AG20443 (cell line): ENCODE results near the gene GIMAP8.
A peak's percentile ranks its signal among the peaks of the same experiment; 100 is the strongest.
"Not testable (repeated sequence)": the region's sequence is repeated elsewhere in the genome, so short reads cannot be mapped to it uniquely, and the experiment has no call there.

ENCODE experiments used
- DNase-seq: peaks from one replicate; pipeline ENCODE4 v3.0.0; 2012; ENCODE audit warnings: low spot score, mixed read lengths

The GIMAP8 gene

GRCh38 chr7:150435390-150436073, 14.9 kb upstream of the GIMAP8 start:
- DNase-seq = no peak

GRCh38 chr7:150439967-150440366, 10.5 kb upstream of the GIMAP8 start:
- DNase-seq = no peak

DNA sequence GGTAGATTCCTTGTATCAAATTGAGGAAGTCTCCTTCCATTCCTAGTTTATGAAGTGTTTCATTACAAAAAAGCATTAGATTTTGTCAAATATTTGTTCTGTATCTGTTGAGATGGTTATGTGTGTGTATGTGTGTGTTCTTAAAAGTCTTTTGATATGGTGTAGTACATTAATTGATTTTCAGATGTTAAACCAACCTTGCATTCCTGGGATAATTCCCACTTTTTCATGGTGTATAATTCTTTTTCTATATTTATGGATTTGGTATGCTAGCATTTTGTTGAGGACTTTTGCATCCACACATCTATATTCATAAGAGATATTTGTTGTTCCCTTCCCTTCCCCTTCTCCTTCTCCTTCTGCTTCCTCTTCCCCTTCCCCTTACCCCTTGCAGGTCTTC, 8.9 kb upstream of the GIMAP8 start:
- no peak for DNase-seq

DNA sequence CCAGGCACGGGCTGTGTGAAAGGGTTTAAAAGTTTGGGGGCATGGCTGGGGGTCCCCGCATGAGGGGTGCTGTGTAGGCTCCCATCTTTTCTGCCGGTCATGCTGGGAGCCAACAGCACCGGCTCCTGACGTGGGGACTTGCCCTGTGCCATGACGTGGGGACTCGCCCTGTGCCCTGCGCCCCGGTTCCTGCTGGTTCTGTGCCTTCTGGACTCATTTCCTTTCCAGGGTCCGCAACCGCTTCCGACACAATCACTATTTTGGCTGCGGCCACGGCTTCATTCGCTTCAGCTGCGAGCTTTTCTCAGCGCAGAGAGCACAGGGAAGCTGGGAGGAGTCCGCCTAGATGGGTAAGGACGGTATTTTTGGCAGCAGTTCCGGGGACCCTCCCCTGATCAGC, 7.6 kb upstream of the GIMAP8 start:
- no peak for DNase-seq

- no peak for DNase-seq
These were observed 6.5 kb upstream of the GIMAP8 start for GRCh38 chr7:150443793-150444540.

GRCh38 chr7:150444674-150445365, 5.6 kb upstream of the GIMAP8 start:
- DNase-seq = no peak

DNA sequence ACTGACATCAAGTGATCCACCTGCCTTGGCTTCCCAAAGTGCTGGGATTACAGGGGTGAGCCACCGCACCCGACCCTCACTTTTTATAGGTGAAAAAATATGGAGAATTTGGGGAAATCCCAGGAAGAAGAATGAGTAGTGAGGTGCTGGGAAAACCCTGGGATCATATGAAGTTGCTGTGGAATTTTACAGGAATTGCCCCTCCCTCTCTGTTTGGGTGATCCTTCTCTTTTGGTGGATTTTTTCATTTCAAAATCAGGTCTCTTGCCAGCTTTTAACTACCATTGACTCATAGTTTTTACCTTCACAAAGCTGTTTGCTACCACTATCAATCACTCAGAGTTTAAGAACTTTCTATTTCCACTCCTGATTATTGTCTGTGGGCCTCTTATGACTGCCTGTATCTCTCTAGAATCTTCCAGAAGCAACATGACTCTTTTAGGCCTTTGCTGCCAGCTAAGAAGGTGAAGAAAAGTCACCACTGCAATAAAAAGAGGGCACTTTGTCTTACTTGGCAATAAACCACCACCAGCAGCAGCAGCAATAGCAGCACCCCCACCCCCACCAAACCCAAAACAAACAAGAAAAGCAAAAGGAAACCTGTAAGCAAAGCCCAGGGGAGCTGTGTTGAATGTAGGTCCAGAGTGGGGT, 4.0 kb upstream of the GIMAP8 start:
- DNase-seq = no peak

- DNase-seq = no peak
These were observed 2.3 kb upstream of the GIMAP8 start for GRCh38 chr7:150447966-150448788.

DNA sequence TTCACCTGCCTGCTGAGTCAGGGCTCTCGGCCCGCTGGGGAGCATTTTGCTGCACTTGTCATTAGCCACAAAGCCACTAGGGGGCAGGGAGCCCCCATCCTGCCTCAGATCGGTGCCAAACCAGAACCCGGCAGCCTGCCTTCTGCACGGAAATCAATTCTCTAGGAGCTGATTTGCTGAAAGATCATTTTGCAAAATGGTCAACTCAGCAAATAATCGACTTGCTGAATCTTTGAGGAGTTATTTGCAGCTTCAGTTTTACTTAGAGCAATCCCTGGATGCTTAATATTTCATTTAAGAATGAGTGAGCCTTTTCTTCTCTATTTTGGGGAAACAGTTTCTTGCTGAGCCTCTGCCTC, 1.7 kb upstream of the GIMAP8 start:
- DNase-seq = peak; percentile 91

- no peak for DNase-seq
These were observed 1.1 kb upstream of the GIMAP8 start for GRCh38 chr7:150449206-150449952.

DNA sequence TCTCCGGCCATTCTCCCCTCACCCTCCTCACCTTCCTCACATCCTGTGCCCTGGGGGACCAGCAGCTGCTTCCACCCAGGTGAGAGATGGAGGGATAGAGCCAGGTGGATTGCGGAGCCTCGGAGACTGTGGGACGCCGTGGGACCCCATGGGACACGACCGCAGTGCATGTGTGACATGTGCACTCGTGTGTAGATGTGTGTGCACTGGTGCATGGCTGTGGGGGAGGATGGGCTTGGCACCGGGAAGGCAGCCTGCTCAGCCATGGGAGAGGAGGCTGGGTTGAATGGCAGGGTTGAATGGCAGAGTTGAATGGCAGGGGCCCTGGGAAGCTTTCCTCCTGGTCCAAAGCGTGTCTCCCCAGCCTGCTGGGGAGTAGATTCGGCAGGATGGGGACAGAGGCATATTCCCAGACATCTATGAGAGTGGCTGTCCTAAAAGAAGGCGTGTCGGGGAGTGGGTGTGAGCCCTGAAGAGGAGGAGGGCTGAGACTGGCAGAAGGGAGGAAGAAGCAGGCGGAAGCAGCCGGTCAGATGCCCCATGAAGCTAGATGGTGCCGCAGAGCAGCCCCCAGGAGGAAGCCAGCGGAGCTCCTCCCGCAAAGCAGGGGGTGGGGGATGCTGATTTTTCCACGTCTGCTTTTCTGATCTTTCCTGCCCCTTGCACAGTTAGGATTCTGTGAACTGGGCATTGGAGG, 815 bp downstream of the GIMAP8 start:
- DNase-seq = no peak

DNA sequence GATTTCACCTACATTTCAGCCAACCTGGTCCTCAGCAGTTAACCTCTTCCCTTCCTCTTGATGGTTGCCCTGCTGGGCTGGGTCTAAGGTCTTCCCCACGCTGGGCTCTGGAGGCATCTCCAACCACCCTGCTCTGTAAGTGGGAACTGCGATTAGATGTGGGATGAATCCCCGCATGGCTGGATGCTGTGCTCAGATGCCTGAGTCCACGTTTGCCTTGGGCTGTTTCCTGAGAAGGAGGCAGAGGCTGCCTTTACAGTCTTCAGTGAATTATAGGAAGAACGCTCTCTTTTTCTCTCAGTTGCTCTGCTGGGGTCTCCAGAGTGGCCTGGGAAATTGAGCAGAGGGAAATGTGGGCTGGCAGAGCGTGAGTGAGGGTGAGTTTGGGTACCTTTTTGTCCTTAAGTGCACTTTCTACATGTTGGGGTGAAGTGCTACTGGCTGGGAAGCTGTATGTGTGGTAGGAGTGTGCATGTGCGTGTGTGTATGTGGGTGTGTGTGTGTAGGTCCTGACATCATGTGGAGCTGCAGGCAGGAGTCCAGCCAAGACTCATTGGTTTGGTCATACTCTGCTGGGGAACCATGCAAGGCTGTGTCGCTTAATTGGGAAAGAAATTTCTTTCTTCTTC, 1.5 kb downstream of the GIMAP8 start:
- DNase-seq = no peak

- no peak for DNase-seq
These were observed 2.8 kb downstream of the GIMAP8 start for GRCh38 chr7:150453181-150453580.

DNA sequence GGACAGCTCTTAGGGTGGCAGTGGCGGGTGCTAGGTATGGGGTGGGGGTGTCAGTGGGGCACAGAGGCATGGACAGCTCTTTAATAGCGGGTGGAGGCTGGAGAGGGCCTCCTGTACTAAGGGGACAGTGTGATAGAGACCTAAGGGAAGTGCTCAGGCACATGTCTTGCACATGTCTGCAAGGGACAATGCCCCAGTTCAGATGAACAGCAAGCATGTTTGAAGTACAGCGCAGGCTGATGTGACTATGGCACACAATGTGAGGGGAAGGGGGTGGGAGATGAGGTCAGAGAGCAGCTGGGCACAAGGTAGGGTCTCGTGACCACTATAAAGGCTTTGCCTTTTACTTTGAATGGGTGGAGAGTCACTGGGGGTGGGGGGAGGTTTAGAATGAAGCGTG, 3.5 kb downstream of the GIMAP8 start:
- DNase-seq = no peak

DNA sequence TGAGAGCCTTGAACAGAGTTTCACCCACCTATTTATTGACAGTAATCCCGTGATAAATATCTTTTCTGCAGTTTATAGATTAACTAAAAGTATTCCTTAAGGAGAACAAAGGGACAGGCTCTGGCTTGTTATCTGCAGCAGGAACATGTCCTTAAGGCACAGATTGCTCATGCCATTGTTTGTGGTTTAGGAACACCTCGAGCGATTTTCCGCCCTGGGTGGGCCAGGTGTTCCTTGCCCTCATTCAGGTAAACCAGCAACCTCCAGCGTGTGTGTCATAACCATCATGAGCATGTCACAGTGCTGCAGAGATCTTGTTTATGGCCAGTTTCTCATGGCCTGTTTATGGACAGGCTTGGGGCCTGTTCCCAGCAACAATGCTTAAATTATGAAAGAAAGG, 6.6 kb downstream of the GIMAP8 start:
- DNase-seq = not testable (repeated sequence)

DNA sequence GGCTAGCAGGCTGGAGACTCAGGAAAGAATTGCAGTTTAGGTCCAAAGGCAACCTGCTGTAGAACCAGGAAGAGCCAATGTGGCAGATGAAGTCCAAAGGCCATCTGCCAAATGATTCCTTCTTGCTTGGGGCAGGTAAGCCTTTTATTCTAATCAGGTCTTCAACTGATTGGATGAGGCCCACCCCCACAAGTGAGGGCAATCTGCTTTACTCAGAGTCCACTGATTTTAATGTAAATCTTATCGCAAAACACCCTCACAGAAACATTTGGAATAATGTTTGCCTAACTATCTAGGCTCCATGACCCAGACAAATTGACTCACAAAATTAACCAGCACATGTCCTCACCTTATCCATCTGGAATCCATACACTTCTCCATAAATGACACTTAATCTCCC, 7.8 kb downstream of the GIMAP8 start:
- DNase-seq = no peak

- no peak for DNase-seq
These were observed 8.3 kb downstream of the GIMAP8 start for GRCh38 chr7:150458756-150459155.

DNA sequence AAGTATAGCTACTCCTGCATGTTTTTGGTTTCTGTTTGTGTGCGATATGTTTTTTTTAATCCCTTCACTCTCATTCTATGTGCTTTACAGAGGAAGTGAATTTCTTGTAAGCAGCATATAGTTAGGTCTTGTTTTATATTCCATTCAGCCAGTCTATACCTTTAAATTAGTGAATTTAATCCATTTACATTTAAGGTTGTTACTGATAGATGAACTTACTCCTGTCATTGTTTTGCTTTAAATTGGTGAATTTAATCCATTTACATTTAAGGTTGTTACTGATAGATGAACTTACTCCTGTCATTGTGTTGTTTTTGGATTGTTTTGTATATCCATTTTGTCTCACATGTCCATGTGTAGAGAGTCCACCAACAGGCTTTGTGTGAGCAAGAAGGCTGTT, 11.1 kb downstream of the GIMAP8 start:
- DNase-seq = no peak

DNA sequence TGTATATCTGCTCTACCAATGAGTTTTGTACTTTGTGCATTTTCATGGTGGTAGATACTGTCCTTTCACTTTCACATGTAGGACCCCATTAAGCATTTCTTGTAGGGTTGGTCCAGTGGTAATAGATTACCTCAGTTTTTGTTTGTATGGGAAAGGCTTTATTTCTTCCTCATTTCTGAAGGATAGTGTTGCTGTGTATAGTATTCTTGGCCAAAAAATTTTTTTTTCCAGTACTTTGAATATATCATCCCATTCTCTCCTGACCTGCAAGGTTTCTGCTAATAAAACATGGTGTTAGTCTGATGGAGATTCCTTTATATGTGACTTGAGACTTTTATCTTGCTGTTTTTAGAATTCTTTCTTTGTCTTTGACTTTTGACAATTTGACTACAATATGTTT, 12.0 kb downstream of the GIMAP8 start:
- no peak for DNase-seq

GRCh38 chr7:150463461-150463860, 13.0 kb downstream of the GIMAP8 start:
- no peak for DNase-seq
